DOHH2 (cell line): Measurements from ENCODE around the gene MCC.

Source experiments
- H3F3A ChIP-seq: fragments of 200-600 bp; sonication (generic), shearing (Covaris generic); 2 replicates; pipeline ENCODE4 v1.6.0; 2016; ENCODE audit warnings: antibody characterized with exemption, mild to moderate bottlenecking; ENCODE audit not compliant: control insufficient read depth, insufficient read depth
- H3K27ac ChIP-seq: fragments of 200-600 bp; sonication (generic); 2 replicates; pipeline ENCODE4 v1.5.1; 2014; ENCODE audit warnings: low read depth, mild to moderate bottlenecking, low read length, moderate library complexity
- H3K27me3 ChIP-seq: fragments of 200-600 bp; sonication (generic); 2 replicates; pipeline ENCODE4 v1.6.1; 2014; ENCODE audit warnings: mild to moderate bottlenecking, low read length, mixed read lengths; ENCODE audit not compliant: control insufficient read depth
- H3K36me3 ChIP-seq: fragments of 200-600 bp; sonication (generic); 2 replicates; pipeline ENCODE4 v1.6.1; 2014; ENCODE audit warnings: mild to moderate bottlenecking, low read length, moderate library complexity, mixed read lengths; ENCODE audit not compliant: control insufficient read depth
- H3K4me1 ChIP-seq: fragments of 200-600 bp; sonication (generic); 2 replicates; pipeline ENCODE4 v1.6.1; 2014; ENCODE audit warnings: mild to moderate bottlenecking, low read length, mixed read lengths; ENCODE audit not compliant: control insufficient read depth
- H3K4me2 ChIP-seq: fragments of 200-600 bp; sonication (generic); 2 replicates; pipeline ENCODE4 v1.6.0; 2014; ENCODE audit warnings: mild to moderate bottlenecking, low read length, moderate library complexity
- H3K4me3 ChIP-seq: fragments of 200-600 bp; sonication (generic); 2 replicates; pipeline ENCODE4 v1.5.1; 2014; ENCODE audit warnings: mild to moderate bottlenecking, low read length, mixed read lengths
- H3K79me2 ChIP-seq: fragments of 200-600 bp; sonication (generic); 2 replicates; pipeline ENCODE4 v1.6.1; 2014; ENCODE audit warnings: mild to moderate bottlenecking, low read length, mixed read lengths; ENCODE audit not compliant: control insufficient read depth
- H3K9me2 ChIP-seq: fragments of 200-600 bp; sonication (generic); replicated peaks from 2 replicates; pipeline ENCODE4 v1.6.1; 2014; ENCODE audit warnings: mild to moderate bottlenecking, low read length, mixed read lengths; ENCODE audit not compliant: control insufficient read depth
- H3K9me3 ChIP-seq: fragments of 200-600 bp; sonication (generic); 2 replicates; pipeline ENCODE4 v1.6.1; 2014; ENCODE audit warnings: antibody characterized with exemption, low read length, mixed read lengths; ENCODE audit not compliant: control insufficient read depth, insufficient read depth
- H4K20me1 ChIP-seq: fragments of 200-600 bp; sonication (generic); 2 replicates; pipeline ENCODE4 v1.6.0; 2014; ENCODE audit warnings: low read depth, mild to moderate bottlenecking, antibody characterized with exemption, low read length, moderate library complexity; ENCODE audit not compliant: control insufficient read depth, insufficient read depth
- CTCF ChIP-seq: fragments of 200-600 bp; sonication (generic); IDR thresholded peaks from one replicate; pipeline ENCODE4 v1.5.1; 2014; ENCODE audit warnings: antibody characterized with exemption, mild to moderate bottlenecking, low read depth, low read length; ENCODE audit not compliant: poor library complexity, severe bottlenecking
- EZH2phosphoT487 ChIP-seq: fragments of 200-600 bp; sonication (generic); IDR thresholded peaks from 2 replicates; pipeline ENCODE4 v1.6.1; 2017; ENCODE audit warnings: borderline replicate concordance, mild to moderate bottlenecking, antibody characterized with exemption, low read length, moderate library complexity, mixed read lengths

Gene MCC

GRCh38 chr5:113489299-113489698 is 1.0 kb upstream of the MCC start:
- H3K4me3 ChIP-seq = no peak overlapping the region
- H3K4me2 ChIP-seq = no peak overlapping the region

GRCh38 chr5:113488645-113489184 is 462 bp upstream of the MCC start:
- TF ChIP-seq CTCF (no peak), EZH2phosphoT487 (no peak)
- no peak overlapping the region for H3K4me2 ChIP-seq
- H3K4me3 ChIP-seq = no peak overlapping the region
- no peaks in the 10 kb centered on the region for H3K27me3 ChIP-seq
- H4K20me1 ChIP-seq = no peaks in the 10 kb centered on the region
- no peaks in the 10 kb centered on the region for H3K9me2 ChIP-seq
- no peaks in the 10 kb centered on the region for H3K36me3 ChIP-seq
- no peaks in the 10 kb centered on the region for H3F3A ChIP-seq
- peaks cover 9% of the 10 kb centered on the region; the same call in 1 of the 2 replicates for H3K9me3 ChIP-seq
- no peaks in the 10 kb centered on the region for H3K4me1 ChIP-seq
- H3K27ac ChIP-seq = no peak overlapping the region
- H3K79me2 ChIP-seq = no peaks in the 10 kb centered on the region

More at GRCh38 chr5:113489299-113489698, 1.0 kb upstream of the MCC start:
- no peaks in the 10 kb centered on the region for H3K79me2 ChIP-seq
- H3K9me2 ChIP-seq = no peaks in the 10 kb centered on the region
- no peaks in the 10 kb centered on the region for H3F3A ChIP-seq
- H3K27ac ChIP-seq = no peak overlapping the region
- no peaks in the 10 kb centered on the region for H3K4me1 ChIP-seq
- peaks cover 9% of the 10 kb centered on the region; the same call in 1 of the 2 replicates for H3K9me3 ChIP-seq
- TF ChIP-seq EZH2phosphoT487 = no peak
- TF ChIP-seq CTCF = no peak
- no peaks in the 10 kb centered on the region for H3K27me3 ChIP-seq
- no peaks in the 10 kb centered on the region for H3K36me3 ChIP-seq
- H4K20me1 ChIP-seq = no peaks in the 10 kb centered on the region

GRCh38 chr5:113487416-113487780 is 855 bp downstream of the MCC start:
- Histone ChIP-seq H3K27me3 (no peaks in the 10 kb centered on the region), H3K79me2 (no peaks in the 10 kb centered on the region), H3K9me3 (peaks cover 9% of the 10 kb centered on the region; the same call in 1 of the 2 replicates), H3K36me3 (no peaks in the 10 kb centered on the region), H4K20me1 (no peaks in the 10 kb centered on the region), H3F3A (no peaks in the 10 kb centered on the region), H3K27ac (no peak overlapping the region), H3K4me2 (no peak overlapping the region), H3K9me2 (no peaks in the 10 kb centered on the region), H3K4me1 (no peaks in the 10 kb centered on the region), H3K4me3 (no peak overlapping the region)
- TF ChIP-seq EZH2phosphoT487 = no peak
- TF ChIP-seq CTCF = no peak
